ENCODE measurements around the gene RPS29. TPM values are rescaled to one million over a fixed set of nuclear protein-coding genes. Genes with fewer than 3 reads are reported as not detected.

RPS29 gene
- total and polyA plus RNA-seq, 3 donors from 2014 or later: 1,765 to 3,974 (median 2,556) TPM

GRCh38 chr14:49574038-49574437 is 12.1 kb downstream of the RPS29 start:
- whole genome bisulfite sequencing, 2 donors: 88 to 89% methylated on average over 5 of the region's 5 CpGs

GRCh38 chr14:49569281-49569680 is 16.9 kb downstream of the RPS29 start:
- no peaks in the 10 kb centered on the region for H3K9me3 ChIP-seq
- intact Hi-C loops (cut with DNase I; ENCODE audit: low total_unique reads): no loop called here
- H3K36me3 ChIP-seq (ENCODE audit: low read depth, missing control alignments): no peaks in the 10 kb centered on the region
- 84 to 86% methylated on average over 3 of the region's 3 CpGs for WGBS, 2 donors
- H3K27ac ChIP-seq: no peak overlapping the region
- H3K27me3 ChIP-seq: no peaks in the 10 kb centered on the region
- H3K4me1 ChIP-seq: no peaks in the 10 kb centered on the region
- no peak for TF ChIP-seq POLR2A (IDR thresholded peaks at IDR 0.05)
- no peak for TF ChIP-seq CTCF (IDR thresholded peaks at IDR 0.05)
- no peak overlapping the region for H3K4me3 ChIP-seq
- no peak for DNase-seq

More at GRCh38 chr14:49574038-49574437, 12.1 kb downstream of the RPS29 start:
- Histone ChIP-seq H3K27ac (no peak overlapping the region), H3K36me3 (ENCODE audit: low read depth, missing control alignments) (no peaks in the 10 kb centered on the region), H3K9me3 (no peaks in the 10 kb centered on the region), H3K4me1 (no peaks in the 10 kb centered on the region), H3K4me3 (no peak overlapping the region), H3K27me3 (no peaks in the 10 kb centered on the region)
- TF ChIP-seq POLR2A (IDR thresholded peaks at IDR 0.05) (no peak), CTCF (IDR thresholded peaks at IDR 0.05) (no peak)
- intact Hi-C loops (cut with DNase I; ENCODE audit: low total_unique reads): no loop called here
- DNase-seq: no peak

- Histone ChIP-seq H3K9me3 (no peaks in the 10 kb centered on the region), H3K36me3 (ENCODE audit: low read depth, missing control alignments) (no peaks in the 10 kb centered on the region), H3K4me3 (no peak overlapping the region), H3K27me3 (no peaks in the 10 kb centered on the region), H3K27ac (no peak overlapping the region), H3K4me1 (no peaks in the 10 kb centered on the region)
- 88 to 90% methylated on average over 12 of the region's 12 CpGs for WGBS, 2 donors
- intact Hi-C loops (cut with DNase I; ENCODE audit: low total_unique reads): no loop called here
- TF ChIP-seq CTCF (IDR thresholded peaks at IDR 0.05): no peak
- TF ChIP-seq POLR2A (IDR thresholded peaks at IDR 0.05): no peak
- DNase-seq: no peak
Observed at GRCh38 chr14:49566714-49567113, 19.5 kb downstream of the RPS29 start.

GRCh38 chr14:49559979-49560768 is 26.0 kb downstream of the RPS29 start:
- Histone ChIP-seq H3K36me3 (ENCODE audit: low read depth, missing control alignments) (no peaks in the 10 kb centered on the region), H3K27me3 (no peaks in the 10 kb centered on the region), H3K27ac (no peak overlapping the region), H3K9me3 (no peaks in the 10 kb centered on the region), H3K4me3 (no peak overlapping the region), H3K4me1 (no peaks in the 10 kb centered on the region)
- DNase-seq: no peak
- TF ChIP-seq POLR2A (IDR thresholded peaks at IDR 0.05): no peak
- no peak for TF ChIP-seq CTCF (IDR thresholded peaks at IDR 0.05)
- WGBS, 2 donors: 73 to 76% methylated on average over 6 of the region's 6 CpGs
- intact Hi-C loops (cut with DNase I; ENCODE audit: low total_unique reads): no loop called here

GRCh38 chr14:49553892-49554291 is 32.3 kb downstream of the RPS29 start:
- WGBS, 2 donors: 63% methylated on average over 3 of the region's 3 CpGs
- no peaks in the 10 kb centered on the region for H3K4me1 ChIP-seq
- H3K36me3 ChIP-seq (ENCODE audit: low read depth, missing control alignments): no peaks in the 10 kb centered on the region
- H3K4me3 ChIP-seq: no peak overlapping the region
- H3K9me3 ChIP-seq: no peaks in the 10 kb centered on the region
- no peak for DNase-seq
- H3K27me3 ChIP-seq: no peaks in the 10 kb centered on the region
- no peak for TF ChIP-seq CTCF (IDR thresholded peaks at IDR 0.05)
- no peak for TF ChIP-seq POLR2A (IDR thresholded peaks at IDR 0.05)
- H3K27ac ChIP-seq: no peak overlapping the region
- intact Hi-C loops (cut with DNase I; ENCODE audit: low total_unique reads): no loop called here
